ENCODE measurements around the gene SPOCD1. TPM values are rescaled to one million over a fixed set of nuclear protein-coding genes. Genes with fewer than 3 reads are reported as not detected.

Gene SPOCD1
- total RNA-seq, 1 experiment from 2014 or later, result 0.66 TPM

DNA sequence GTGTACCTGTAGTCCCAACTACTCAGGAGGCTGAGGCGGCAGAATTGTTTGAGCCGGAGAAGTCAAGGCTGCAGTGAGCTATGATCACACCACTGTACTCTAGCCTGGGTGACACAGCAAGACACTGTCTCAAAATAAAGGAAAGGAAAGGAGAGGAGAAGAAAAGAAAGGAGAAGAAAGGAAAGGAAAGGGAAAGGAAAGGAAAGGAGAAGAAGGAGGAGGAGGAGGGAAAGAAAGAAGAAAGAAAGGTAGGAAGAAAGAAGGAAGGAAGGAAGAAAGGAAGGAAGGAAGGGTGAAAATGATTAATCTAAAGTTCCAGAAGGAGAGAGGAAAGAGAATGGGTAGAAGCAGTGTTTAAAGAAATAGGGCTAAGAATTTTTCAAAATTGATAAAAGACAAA lies 12.2 kb downstream of the SPOCD1 start:
- no TSS peak for BruUV-seq (replicated peaks)
- H3K4me1 Mint-ChIP-seq (ENCODE audit: low read depth, unreplicated experiment), result peaks cover 6% of the 10 kb centered on the region
- TF ChIP-seq, protein P1, sequence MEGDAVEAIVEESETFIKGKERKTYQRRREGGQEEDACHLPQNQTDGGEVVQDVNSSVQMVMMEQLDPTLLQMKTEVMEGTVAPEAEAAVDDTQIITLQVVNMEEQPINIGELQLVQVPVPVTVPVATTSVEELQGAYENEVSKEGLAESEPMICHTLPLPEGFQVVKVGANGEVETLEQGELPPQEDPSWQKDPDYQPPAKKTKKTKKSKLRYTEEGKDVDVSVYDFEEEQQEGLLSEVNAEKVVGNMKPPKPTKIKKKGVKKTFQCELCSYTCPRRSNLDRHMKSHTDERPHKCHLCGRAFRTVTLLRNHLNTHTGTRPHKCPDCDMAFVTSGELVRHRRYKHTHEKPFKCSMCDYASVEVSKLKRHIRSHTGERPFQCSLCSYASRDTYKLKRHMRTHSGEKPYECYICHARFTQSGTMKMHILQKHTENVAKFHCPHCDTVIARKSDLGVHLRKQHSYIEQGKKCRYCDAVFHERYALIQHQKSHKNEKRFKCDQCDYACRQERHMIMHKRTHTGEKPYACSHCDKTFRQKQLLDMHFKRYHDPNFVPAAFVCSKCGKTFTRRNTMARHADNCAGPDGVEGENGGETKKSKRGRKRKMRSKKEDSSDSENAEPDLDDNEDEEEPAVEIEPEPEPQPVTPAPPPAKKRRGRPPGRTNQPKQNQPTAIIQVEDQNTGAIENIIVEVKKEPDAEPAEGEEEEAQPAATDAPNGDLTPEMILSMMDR (IDR thresholded peaks at IDR 0.05; ENCODE audit: insufficient read depth in 1 of 2, low read depth in 1 of 2, low read length in 1 of 2, severe bottlenecking in 1 of 2, unreplicated experiment in 1 of 2), result no peak
- Histone ChIP-seq H3K4me1 (no peaks in the 10 kb centered on the region), H3K9me3 (no peaks in the 10 kb centered on the region), H3K36me3 (ENCODE audit: control insufficient read depth, insufficient read depth, low read length) (no peaks in the 10 kb centered on the region), H3K4me3 (ENCODE audit: low read depth, low read length) (no peak overlapping the region), H3K27me3 (replicated peaks; ENCODE audit: control insufficient read depth, insufficient read depth, low read length) (no peaks in the 10 kb centered on the region)
- ChIA-PET POLR2A (no interaction called here), CTCF (no interaction called here)
- intact Hi-C loops (cut with micrococcal nuclease; ENCODE audit: unreplicated experiment), result no loop called here
- no peaks in the 10 kb centered on the region for H3K36me3 Mint-ChIP-seq (ENCODE audit: insufficient read depth, unreplicated experiment)
- no peaks in the 10 kb centered on the region for H3K9me3 Mint-ChIP-seq (ENCODE audit: unreplicated experiment)
- no peak overlapping the region for H3K27ac Mint-ChIP-seq (ENCODE audit: unreplicated experiment)
- no peaks in the 10 kb centered on the region for H3K27me3 Mint-ChIP-seq (ENCODE audit: insufficient read depth, unreplicated experiment)
- no peak for DNase-seq
- no peak overlapping the region for H3K4me3 Mint-ChIP-seq (ENCODE audit: unreplicated experiment)

DNA sequence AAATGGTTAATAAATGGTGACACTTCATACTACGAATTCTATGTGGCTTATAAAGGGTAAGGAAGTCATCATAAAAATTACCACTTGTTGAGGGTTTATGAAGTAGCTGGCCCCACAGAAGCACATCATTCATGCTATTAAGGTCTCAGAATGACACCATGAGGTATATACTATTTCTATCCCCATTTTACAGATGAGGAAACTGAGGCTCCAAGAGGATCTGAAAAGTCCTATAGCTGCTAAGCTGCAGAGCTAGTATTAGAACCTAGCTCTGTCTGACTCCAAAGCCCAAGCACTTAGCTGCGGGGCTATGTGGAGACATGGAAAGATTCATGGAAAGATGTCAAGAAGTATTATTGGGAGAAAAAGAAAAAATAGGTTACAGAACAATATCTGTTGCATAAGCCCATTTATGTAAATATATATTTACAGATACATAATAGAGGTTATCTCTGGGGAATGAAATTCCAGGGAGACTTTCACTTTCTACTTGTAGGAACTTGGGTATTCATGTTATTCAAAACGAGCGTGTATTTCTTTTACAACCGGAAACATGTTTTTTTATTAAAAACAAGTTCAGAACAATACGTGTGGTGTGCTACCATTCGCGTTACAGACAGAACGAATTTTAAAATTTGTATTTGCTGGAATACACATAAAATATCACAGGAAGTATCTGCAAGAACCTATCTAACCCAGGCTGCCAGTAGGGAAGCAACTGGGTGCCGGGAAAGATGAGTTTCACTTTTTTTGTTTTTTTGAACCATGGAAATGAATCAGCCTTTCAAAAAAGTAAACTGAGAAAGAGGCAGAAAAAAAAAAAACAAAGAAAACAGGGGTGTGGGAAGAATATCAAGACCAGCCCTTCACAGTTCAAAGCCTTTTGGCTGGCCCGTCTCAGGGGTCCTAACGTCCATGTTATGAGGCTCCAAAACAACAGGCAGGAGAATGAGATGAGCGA lies 13.4 kb downstream of the SPOCD1 start:
- H3K9me3 Mint-ChIP-seq (ENCODE audit: unreplicated experiment), result no peaks in the 10 kb centered on the region
- no peaks in the 10 kb centered on the region for H3K9me3 ChIP-seq
- H3K4me1 ChIP-seq, result no peaks in the 10 kb centered on the region
- no peak overlapping the region for H3K4me3 ChIP-seq (ENCODE audit: low read depth, low read length)
- ChIA-PET CTCF (no interaction called here), POLR2A (no interaction called here)
- no peaks in the 10 kb centered on the region for H3K36me3 Mint-ChIP-seq (ENCODE audit: insufficient read depth, unreplicated experiment)
- DNase-seq, result no peak
- peaks cover 6% of the 10 kb centered on the region for H3K4me1 Mint-ChIP-seq (ENCODE audit: low read depth, unreplicated experiment)
- no peak overlapping the region for H3K4me3 Mint-ChIP-seq (ENCODE audit: unreplicated experiment)
- H3K27me3 Mint-ChIP-seq (ENCODE audit: insufficient read depth, unreplicated experiment), result no peaks in the 10 kb centered on the region
- no peaks in the 10 kb centered on the region for H3K27me3 ChIP-seq (replicated peaks; ENCODE audit: control insufficient read depth, insufficient read depth, low read length)
- H3K27ac Mint-ChIP-seq (ENCODE audit: unreplicated experiment), result no peak overlapping the region
- TF ChIP-seq, protein P1 (IDR thresholded peaks at IDR 0.05; ENCODE audit: insufficient read depth in 1 of 2, low read depth in 1 of 2, low read length in 1 of 2, severe bottlenecking in 1 of 2, unreplicated experiment in 1 of 2), result no peak
- no TSS peak for BruUV-seq (replicated peaks)
- intact Hi-C loops (cut with micrococcal nuclease; ENCODE audit: unreplicated experiment), result no loop called here
- H3K36me3 ChIP-seq (ENCODE audit: control insufficient read depth, insufficient read depth, low read length), result no peaks in the 10 kb centered on the region

DNA sequence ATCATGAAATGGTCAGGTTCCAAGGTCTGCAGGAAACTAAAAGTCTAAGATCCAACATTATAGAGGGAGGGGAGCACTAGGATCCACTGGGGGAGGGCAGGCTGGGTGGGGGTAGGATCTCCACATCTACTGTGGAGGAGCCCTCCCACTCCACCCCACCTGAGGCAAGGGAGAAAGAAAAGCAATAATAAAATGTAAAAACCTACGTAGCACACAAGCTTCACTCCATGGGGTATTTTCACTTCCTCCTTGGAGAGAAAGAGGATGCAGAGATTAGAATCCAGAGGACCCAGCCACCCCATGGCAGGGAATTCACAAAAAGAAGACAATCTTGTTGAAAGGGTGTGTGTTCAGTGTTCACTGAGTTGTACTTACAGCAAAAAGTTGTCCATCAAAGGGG lies 14.4 kb downstream of the SPOCD1 start:
- no peaks in the 10 kb centered on the region for H3K4me1 ChIP-seq
- BruUV-seq (replicated peaks), result no TSS peak
- intact Hi-C loops (cut with micrococcal nuclease; ENCODE audit: unreplicated experiment), result no loop called here
- CTCF ChIA-PET, result interaction anchor here (1.2 kb wide), 1 partner anchor 12 kb away, joined by 4 read pairs; no protein-coding TSS in a partner anchor
- no peaks in the 10 kb centered on the region for H3K27me3 ChIP-seq (replicated peaks; ENCODE audit: control insufficient read depth, insufficient read depth, low read length)
- DNase-seq, result no peak
- Mint-ChIP-seq H3K9me3 (ENCODE audit: unreplicated experiment) (no peaks in the 10 kb centered on the region), H3K4me1 (ENCODE audit: low read depth, unreplicated experiment) (peaks cover 6% of the 10 kb centered on the region), H3K27ac (ENCODE audit: unreplicated experiment) (no peak overlapping the region), H3K27me3 (ENCODE audit: insufficient read depth, unreplicated experiment) (no peaks in the 10 kb centered on the region), H3K36me3 (ENCODE audit: insufficient read depth, unreplicated experiment) (no peaks in the 10 kb centered on the region), H3K4me3 (ENCODE audit: unreplicated experiment) (no peak overlapping the region)
- no peaks in the 10 kb centered on the region for H3K36me3 ChIP-seq (ENCODE audit: control insufficient read depth, insufficient read depth, low read length)
- POLR2A ChIA-PET, result no interaction called here
- TF ChIP-seq, protein P1 (IDR thresholded peaks at IDR 0.05; ENCODE audit: insufficient read depth in 1 of 2, low read depth in 1 of 2, low read length in 1 of 2, severe bottlenecking in 1 of 2, unreplicated experiment in 1 of 2), result no peak
- no peaks in the 10 kb centered on the region for H3K9me3 ChIP-seq
- no peak overlapping the region for H3K4me3 ChIP-seq (ENCODE audit: low read depth, low read length)
